NCI-H1930 (cell line): ENCODE measurements around the gene CTAG1B.
"Not testable (repeated sequence)": the region's sequence is repeated elsewhere in the genome, so short reads cannot be mapped to it uniquely, and the experiment has no call there.

Source experiments
- DNase-seq, 2 experiments: peaks; one replicate each; lab custom pipeline; 2025; lab: John Stamatoyannopoulos, UW

CTAG1B gene

DNA sequence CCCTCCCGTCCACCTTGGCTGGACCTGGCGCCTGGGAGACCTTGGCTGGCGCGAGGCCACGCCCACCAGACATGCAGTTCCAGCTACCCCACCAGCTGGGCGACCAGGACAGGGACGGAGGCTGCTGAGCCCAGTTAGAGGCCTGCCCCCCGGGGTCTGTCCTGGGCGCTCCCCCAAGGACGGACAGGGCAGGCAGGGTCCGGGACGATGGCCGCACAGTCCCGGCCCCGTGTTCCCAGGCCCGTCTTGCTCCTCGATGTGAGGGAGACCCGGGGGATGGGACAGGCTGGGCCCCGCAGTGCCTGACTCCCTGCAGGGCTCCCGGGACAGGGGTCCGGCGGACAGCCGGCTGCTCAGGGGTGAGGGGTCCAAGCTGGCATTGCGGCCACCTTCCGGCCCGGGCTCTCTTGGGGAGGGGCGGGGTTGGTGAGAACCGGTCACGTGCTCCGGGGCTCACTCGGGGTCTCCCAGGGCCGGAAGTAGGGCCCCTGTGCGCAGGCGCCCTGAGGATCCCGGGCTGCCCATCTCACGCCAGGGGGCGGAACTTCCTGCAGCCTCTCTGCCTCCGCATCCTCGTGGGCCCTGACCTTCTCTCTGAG, 34.4 kb downstream of the CTAG1B start, which contains the start of gene CTAG1A:
CTAG1A (plus strand) TSS at position 549 of the 599 bp plus-strand sequence. CDS start 74 bp downstream, outside the sequence.
- not testable (repeated sequence) for DNase-seq

DNA sequence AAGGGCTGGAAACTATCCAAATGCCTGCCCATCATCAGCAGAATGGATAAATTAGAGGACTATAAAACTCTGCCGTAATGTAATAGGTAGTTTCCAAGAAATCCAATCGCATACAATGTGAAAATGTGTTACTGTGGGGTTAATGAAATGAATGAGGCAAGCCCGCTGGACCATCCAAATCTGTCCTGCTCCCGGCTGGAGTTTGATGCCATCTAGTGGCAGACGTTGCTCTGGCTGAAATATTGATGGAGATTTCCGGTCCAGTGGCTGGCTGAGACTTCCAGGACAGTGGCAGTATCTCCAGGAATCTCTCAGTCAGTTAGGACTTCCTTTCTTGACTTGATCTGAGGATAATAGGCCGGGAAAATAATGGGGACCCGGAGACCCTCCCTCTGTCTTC, 36.1 kb downstream of the CTAG1B start:
- DNase-seq = not testable (repeated sequence)

DNA sequence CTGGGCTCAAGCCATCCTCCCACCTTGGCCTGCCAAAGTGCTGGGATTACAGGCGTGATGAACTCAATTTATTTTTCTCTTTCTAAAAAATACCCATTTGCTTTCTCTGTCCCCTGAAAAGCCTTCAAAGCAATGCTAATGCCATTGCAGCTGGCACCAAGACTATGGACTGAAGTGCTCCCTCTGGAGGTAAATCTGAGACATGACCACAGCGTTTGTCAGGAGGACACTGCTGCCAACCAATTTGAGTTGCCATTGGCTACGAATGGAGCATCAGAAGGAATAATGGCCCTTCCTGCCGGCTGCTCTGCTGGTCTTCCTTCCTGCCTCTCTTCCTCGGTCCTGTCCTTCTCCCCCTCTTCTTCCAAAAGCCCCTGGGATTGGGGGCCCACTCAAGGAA, 44.0 kb downstream of the CTAG1B start:
- not testable (repeated sequence) for DNase-seq

DNA sequence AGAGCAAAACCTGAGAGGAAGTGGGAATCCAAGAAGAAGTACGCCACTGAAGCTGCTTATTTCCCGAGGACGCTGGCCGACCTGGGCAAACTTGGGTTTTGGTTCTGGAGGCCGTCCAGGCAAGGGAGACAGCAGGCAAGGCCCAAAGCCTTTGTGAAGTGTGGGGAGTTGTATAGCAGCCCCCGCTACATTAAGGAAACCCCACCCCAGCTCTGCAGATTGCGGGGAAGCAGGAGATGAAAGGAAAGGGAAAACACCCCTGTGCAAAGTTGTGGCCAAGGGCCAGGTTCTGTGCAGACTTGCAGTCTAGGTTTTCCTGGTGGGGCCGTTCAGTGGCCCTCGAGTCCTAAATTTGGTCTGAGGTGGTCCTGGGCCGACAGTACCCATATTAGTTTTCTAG, 46.0 kb downstream of the CTAG1B start:
- DNase-seq = not testable (repeated sequence)

DNA sequence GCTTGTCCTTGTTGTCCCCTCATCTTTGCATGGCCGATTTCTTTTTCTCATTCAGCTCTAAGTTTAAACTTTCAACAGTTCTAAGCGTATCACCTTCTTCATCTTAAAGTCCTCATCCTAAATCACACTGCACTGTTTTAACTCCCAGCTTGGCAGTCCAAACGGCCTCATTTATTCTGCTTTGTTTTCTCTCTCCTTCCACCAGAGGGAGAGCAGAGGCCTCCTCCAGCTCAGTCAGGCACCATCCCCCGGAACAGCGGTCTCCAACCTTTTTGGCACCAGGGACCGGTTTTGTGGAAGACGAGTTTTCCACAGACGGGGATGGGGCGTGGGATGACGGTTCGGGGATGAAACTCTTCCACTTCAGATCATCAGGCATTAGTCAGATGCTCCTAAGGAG, 48.7 kb downstream of the CTAG1B start:
- DNase-seq = not testable (repeated sequence)
